CD8-positive, alpha-beta memory T cell (primary cell): Measurements from ENCODE around the gene RTN4R. TPM values are rescaled to one million over a fixed set of nuclear protein-coding genes. Genes with fewer than 3 reads are reported as not detected.

ENCODE experiments used
- CTCF ChIA-PET: fragments of 350-600 bp; sonication (Branson Sonifier 250); formaldehyde crosslinking; loops from one replicate; lab custom pipeline; 2021; ENCODE audit warnings: antibody characterized with exemption; lab: Charles Lee
- POLR2A ChIA-PET: fragments of 350-600 bp; sonication (Branson Sonifier 250); formaldehyde crosslinking; loops from one replicate; lab custom pipeline; 2021; ENCODE audit warnings: antibody characterized with exemption; lab: Charles Lee
- DNase-seq, 5 donors: peaks; one replicate each; pipeline versions ENCODE4 v3.0.0 to v3.0.0-alpha.2; 2020 to 2022; ENCODE audit warnings: mixed read lengths in 1 of 5
- H3K27ac ChIP-seq: one replicate; pipeline ENCODE4 v1.7.0; 2013; ENCODE audit warnings: low read depth, mild to moderate bottlenecking, low read length, moderate library complexity
- H3K27me3 ChIP-seq: 2 replicates; pipeline ENCODE4 v1.7.0; 2013; ENCODE audit warnings: low read length, mild to moderate bottlenecking; ENCODE audit not compliant: insufficient read depth, poor library complexity, severe bottlenecking
- H3K36me3 ChIP-seq: 2 replicates; pipeline ENCODE4 v1.7.0; 2013; ENCODE audit warnings: mild to moderate bottlenecking, low read length, moderate library complexity; ENCODE audit not compliant: insufficient read depth
- H3K4me1 ChIP-seq: 2 replicates; pipeline ENCODE4 v1.7.0; 2013; ENCODE audit warnings: mild to moderate bottlenecking, low read length, moderate library complexity; ENCODE audit not compliant: insufficient read depth
- H3K4me3 ChIP-seq: 2 replicates; pipeline ENCODE4 v1.7.0; 2013; ENCODE audit warnings: mild to moderate bottlenecking, low read length
- H3K9me3 ChIP-seq: 2 replicates; pipeline ENCODE4 v1.7.0; 2013; ENCODE audit warnings: mild to moderate bottlenecking, low read length
- H3K27ac Mint-ChIP-seq, 8 donors: one replicate each; pipeline ENCODE4 v1.8.0; 2020 to 2021; ENCODE audit warnings: mixed read lengths in 8 of 8, mild to moderate bottlenecking in 6 of 8, inconsistent platforms in 3 of 8, moderate library complexity in 3 of 8
- H3K27me3 Mint-ChIP-seq, 2 donors: one replicate each; pipeline ENCODE4 v1.8.0; 2020 to 2021; ENCODE audit warnings: mixed read lengths in 2 of 2, mild to moderate bottlenecking in 1 of 2, moderate library complexity in 1 of 2
- H3K36me3 Mint-ChIP-seq, 3 donors: one replicate each; pipeline ENCODE4 v1.8.0; 2020 to 2021; ENCODE audit warnings: mixed read lengths in 3 of 3, inconsistent platforms in 1 of 3, mild to moderate bottlenecking in 1 of 3
- H3K4me1 Mint-ChIP-seq, 3 donors: one replicate each; pipeline ENCODE4 v1.8.0; 2020 to 2021; ENCODE audit warnings: mixed read lengths in 3 of 3, inconsistent platforms in 1 of 3, mild to moderate bottlenecking in 1 of 3
- H3K4me3 Mint-ChIP-seq, 7 donors: one replicate each; pipeline ENCODE4 v1.8.0; 2020 to 2021; ENCODE audit warnings: mixed read lengths in 7 of 7, mild to moderate bottlenecking in 6 of 7, moderate library complexity in 4 of 7, inconsistent platforms in 2 of 7
- H3K9me3 Mint-ChIP-seq, 5 donors: one replicate each; pipeline ENCODE4 v1.8.0; 2020 to 2022; ENCODE audit warnings: mixed read lengths in 5 of 5, mild to moderate bottlenecking in 3 of 5, moderate library complexity in 2 of 5, inconsistent platforms in 1 of 5
- polyA plus RNA-seq: library from polyadenylated mRNA; unstranded; fragments of 300-500 nt; fragmentation: Illumina TruSeq; gene quantifications from one replicate; pipeline ENCODE4 v1.2.3, GENCODE V29; 2021
- total RNA-seq, 2 experiments: library from RNA; stranded (reverse); gene quantifications; one replicate each; pipeline ENCODE4 v1.2.3, GENCODE V29; 2021

The RTN4R gene
- total and polyA plus RNA-seq, 3 experiments from 2014 or later, result 1.8 to 6.0 (median 2.7) TPM

- H3K27me3 ChIP-seq, result peaks cover 7% of the 10 kb centered on the region
- ChIA-PET CTCF (no interaction called here), POLR2A (no interaction called here)
- Mint-ChIP-seq H3K27ac (no peak overlapping the region), H3K4me1 (peaks cover 2 to 6% (median 5%) of the 10 kb centered on the region in 3 donors), H3K4me3 (no peak overlapping the region), H3K36me3 (no peaks in the 10 kb centered on the region), H3K27me3 (peaks cover 3 to 11% of the 10 kb centered on the region in 2 donors), H3K9me3 (no peaks in the 10 kb centered on the region)
- no peaks in the 10 kb centered on the region for H3K36me3 ChIP-seq
- H3K4me3 ChIP-seq, result no peak overlapping the region
- H3K4me1 ChIP-seq, result no peaks in the 10 kb centered on the region
- no peak for DNase-seq
- no peak overlapping the region for H3K27ac ChIP-seq
- H3K9me3 ChIP-seq, result no peaks in the 10 kb centered on the region
These were observed 50.6 kb downstream of the RTN4R start for GRCh38 chr22:20217563-20217962.

GRCh38 chr22:20216863-20217499 lies 51.1 kb downstream of the RTN4R start:
- Histone ChIP-seq H3K27me3 (peaks cover 7% of the 10 kb centered on the region), H3K4me3 (no peak overlapping the region), H3K27ac (no peak overlapping the region), H3K4me1 (no peaks in the 10 kb centered on the region), H3K36me3 (no peaks in the 10 kb centered on the region), H3K9me3 (no peaks in the 10 kb centered on the region)
- DNase-seq, result no peak
- POLR2A ChIA-PET, result no interaction called here
- Mint-ChIP-seq H3K27ac (no peak overlapping the region), H3K4me1 (peaks cover 6 to 10% (median 9%) of the 10 kb centered on the region in 3 donors), H3K4me3 (peak overlapping the region in 1 of 7 donors; percentile 27), H3K27me3 (peaks cover 3 to 11% of the 10 kb centered on the region in 2 donors), H3K9me3 (no peaks in the 10 kb centered on the region), H3K36me3 (peaks cover 0 to 2% (median 0%) of the 10 kb centered on the region in 3 donors)
- CTCF ChIA-PET, result no interaction called here

- H3K4me3 Mint-ChIP-seq, result no peak overlapping the region
- no peaks in the 10 kb centered on the region for H3K9me3 Mint-ChIP-seq
- no peak for DNase-seq
- H3K4me1 Mint-ChIP-seq, result peaks cover 6 to 12% (median 10%) of the 10 kb centered on the region in 3 donors
- peaks cover 0 to 2% (median 0%) of the 10 kb centered on the region in 3 donors for H3K36me3 Mint-ChIP-seq
- peaks cover 7% of the 10 kb centered on the region for H3K27me3 ChIP-seq
- H3K9me3 ChIP-seq, result no peaks in the 10 kb centered on the region
- no peaks in the 10 kb centered on the region for H3K36me3 ChIP-seq
- H3K27me3 Mint-ChIP-seq, result peaks cover 3 to 11% of the 10 kb centered on the region in 2 donors
- POLR2A ChIA-PET, result no interaction called here
- no peak overlapping the region for H3K27ac Mint-ChIP-seq
- CTCF ChIA-PET, result interaction anchor here (1.0 to 1.4 kb wide), 2 partner anchors 22 to 59 kb away, joined by 3 to 5 read pairs; no protein-coding TSS in a partner anchor
- H3K4me3 ChIP-seq, result no peak overlapping the region
- H3K4me1 ChIP-seq, result no peaks in the 10 kb centered on the region
- H3K27ac ChIP-seq, result no peak overlapping the region
These were observed 52.4 kb downstream of the RTN4R start for GRCh38 chr22:20215742-20216141.

GRCh38 chr22:20214853-20215252 lies 53.3 kb downstream of the RTN4R start:
- no peaks in the 10 kb centered on the region for H3K9me3 Mint-ChIP-seq
- peaks cover 3 to 11% of the 10 kb centered on the region in 2 donors for H3K27me3 Mint-ChIP-seq
- H3K4me1 ChIP-seq, result no peaks in the 10 kb centered on the region
- peaks cover 7% of the 10 kb centered on the region for H3K27me3 ChIP-seq
- peaks cover 0 to 2% (median 0%) of the 10 kb centered on the region in 3 donors for H3K36me3 Mint-ChIP-seq
- ChIA-PET CTCF (interaction anchor here (1.0 kb wide), 1 partner anchor 58 kb away, joined by 3 read pairs; no protein-coding TSS in a partner anchor), POLR2A (no interaction called here)
- H3K4me3 Mint-ChIP-seq, result no peak overlapping the region
- no peaks in the 10 kb centered on the region for H3K9me3 ChIP-seq
- no peaks in the 10 kb centered on the region for H3K36me3 ChIP-seq
- no peak for DNase-seq
- H3K27ac ChIP-seq, result no peak overlapping the region
- no peak overlapping the region for H3K4me3 ChIP-seq
- no peak overlapping the region for H3K27ac Mint-ChIP-seq
- H3K4me1 Mint-ChIP-seq, result peaks cover 6 to 12% (median 10%) of the 10 kb centered on the region in 3 donors

GRCh38 chr22:20213833-20214708 lies 54.0 kb downstream of the RTN4R start:
- peaks cover 7% of the 10 kb centered on the region for H3K27me3 ChIP-seq
- no peaks in the 10 kb centered on the region for H3K36me3 ChIP-seq
- no peaks in the 10 kb centered on the region for H3K9me3 ChIP-seq
- Mint-ChIP-seq H3K27me3 (peaks cover 3 to 8% of the 10 kb centered on the region in 2 donors), H3K27ac (no peak overlapping the region), H3K9me3 (no peaks in the 10 kb centered on the region), H3K36me3 (peaks cover 0 to 2% (median 0%) of the 10 kb centered on the region in 3 donors), H3K4me3 (no peak overlapping the region), H3K4me1 (peaks cover 6 to 14% (median 10%) of the 10 kb centered on the region in 3 donors)
- ChIA-PET CTCF (interaction anchor here (1.1 to 1.2 kb wide), 2 partner anchors 14 to 57 kb away, joined by 3 read pairs; no protein-coding TSS in a partner anchor), POLR2A (no interaction called here)
- H3K4me1 ChIP-seq, result no peaks in the 10 kb centered on the region
- no peak overlapping the region for H3K4me3 ChIP-seq
- H3K27ac ChIP-seq, result no peak overlapping the region
- no peak for DNase-seq

GRCh38 chr22:20212754-20213699 lies 55.1 kb downstream of the RTN4R start:
- ChIA-PET POLR2A (no interaction called here), CTCF (interaction anchor here (1.1 to 1.2 kb wide), 2 partner anchors 15 to 56 kb away, joined by 3 read pairs; no protein-coding TSS in a partner anchor)
- H3K4me3 ChIP-seq, result no peak overlapping the region
- Mint-ChIP-seq H3K27me3 (peaks cover 0 to 3% of the 10 kb centered on the region in 2 donors), H3K4me3 (no peak overlapping the region), H3K4me1 (peaks cover 13 to 22% (median 13%) of the 10 kb centered on the region in 3 donors), H3K9me3 (no peaks in the 10 kb centered on the region), H3K36me3 (peaks cover 0 to 2% (median 0%) of the 10 kb centered on the region in 3 donors), H3K27ac (peak overlapping the region in 3 of 8 donors; percentile 29 to 81 (median 32))
- H3K4me1 ChIP-seq, result peaks cover 2% of the 10 kb centered on the region
- H3K36me3 ChIP-seq, result no peaks in the 10 kb centered on the region
- no peak for DNase-seq
- peaks cover 7% of the 10 kb centered on the region for H3K27me3 ChIP-seq
- no peaks in the 10 kb centered on the region for H3K9me3 ChIP-seq
- no peak overlapping the region for H3K27ac ChIP-seq

- peaks cover 4% of the 10 kb centered on the region for H3K27me3 ChIP-seq
- Mint-ChIP-seq H3K36me3 (peaks cover 0 to 2% (median 0%) of the 10 kb centered on the region in 3 donors), H3K27ac (peak overlapping the region in 3 of 8 donors; percentile 32 to 84 (median 81)), H3K9me3 (no peaks in the 10 kb centered on the region), H3K4me1 (peaks cover 15 to 30% (median 18%) of the 10 kb centered on the region in 3 donors), H3K27me3 (peaks cover 0 to 3% of the 10 kb centered on the region in 2 donors), H3K4me3 (peak overlapping the region in 2 of 7 donors; percentile 5 to 38)
- H3K9me3 ChIP-seq, result no peaks in the 10 kb centered on the region
- peak overlapping the region; percentile 38 for H3K27ac ChIP-seq
- H3K36me3 ChIP-seq, result no peaks in the 10 kb centered on the region
- ChIA-PET CTCF (no interaction called here), POLR2A (no interaction called here)
- no peak for DNase-seq
- H3K4me1 ChIP-seq, result peaks cover 11% of the 10 kb centered on the region
- H3K4me3 ChIP-seq, result no peak overlapping the region
These were observed 55.9 kb downstream of the RTN4R start for GRCh38 chr22:20211997-20212753.
